Smooth muscle cell of the brain vasculature (primary cell): ENCODE results near the gene KRT10.
"Not testable (repeated sequence)": the region's sequence is repeated elsewhere in the genome, so short reads cannot be mapped to it uniquely, and the experiment has no call there.

Experiments used
- DNase-seq: peaks from one replicate; pipeline ENCODE4 v3.0.0-alpha.2; 2012; ENCODE audit warnings: low read depth, low spot score

Gene KRT10

DNA sequence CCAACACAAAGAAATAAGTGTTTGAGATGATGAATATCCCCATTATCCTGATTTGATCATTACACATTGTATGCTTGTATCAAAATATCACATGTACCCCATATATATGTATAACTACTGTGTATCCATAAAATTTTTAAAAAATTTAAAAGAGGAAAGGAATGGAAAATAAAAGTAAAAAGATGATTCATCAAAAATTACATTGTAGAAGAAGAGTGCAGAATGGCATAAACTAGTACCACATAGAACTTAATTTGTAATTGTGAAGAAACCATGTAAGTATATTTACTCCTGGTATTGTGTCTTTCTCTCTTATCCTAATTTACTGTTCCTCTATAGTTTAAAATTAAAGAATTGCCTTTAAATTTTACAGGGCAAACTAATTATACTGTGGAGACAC, 11.5 kb upstream of the KRT10 start:
- DNase-seq: no peak

DNA sequence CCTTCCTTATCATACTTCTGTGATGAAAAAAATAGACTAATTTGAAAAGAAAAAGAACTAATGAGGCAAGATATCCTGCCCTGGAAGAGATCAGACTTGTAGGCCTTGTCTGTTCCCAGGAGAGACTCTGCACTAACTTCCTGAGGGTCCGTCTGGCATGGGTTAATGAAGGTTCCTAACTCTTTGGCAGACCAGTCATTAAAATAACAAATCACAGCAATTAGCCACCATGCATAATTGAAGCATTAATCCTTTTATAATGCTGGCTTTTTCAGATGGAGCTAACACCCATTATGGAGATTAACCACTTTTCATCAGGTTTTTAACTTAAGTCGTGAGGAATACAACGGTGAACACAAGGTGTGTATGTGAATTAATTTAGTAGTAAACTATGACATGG, 10.4 kb upstream of the KRT10 start:
- no peak for DNase-seq

- DNase-seq: no peak
Measured at GRCh38 chr17:40830085-40830776, 7.8 kb upstream of the KRT10 start.

DNA sequence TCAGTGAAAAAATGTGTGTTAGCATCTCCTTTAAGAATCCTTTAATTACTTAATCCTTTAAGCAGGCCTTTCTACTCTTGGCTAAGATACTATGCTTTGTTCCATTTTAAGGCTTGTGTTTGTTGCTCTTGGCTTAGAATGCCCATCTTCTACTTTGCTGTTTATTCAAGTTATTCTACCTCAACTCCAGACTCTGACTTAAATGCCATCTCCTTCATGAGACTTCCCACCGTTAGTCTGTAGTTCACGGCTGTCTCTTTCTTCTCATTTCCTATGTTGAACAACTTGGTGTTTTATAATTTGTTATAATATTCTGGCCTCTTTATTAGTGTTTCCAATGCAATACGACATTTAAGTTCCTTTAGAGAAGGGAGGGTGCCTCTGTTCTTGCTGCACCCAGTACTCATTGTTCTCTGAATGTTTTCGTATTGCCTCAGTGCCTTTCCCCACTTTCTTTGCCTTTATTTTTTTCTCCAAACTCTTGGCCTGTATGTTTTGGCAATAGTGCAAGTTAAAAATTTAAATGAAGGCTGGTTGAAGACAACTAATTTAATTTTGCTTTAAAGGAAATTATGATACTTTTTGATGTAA, 6.1 kb upstream of the KRT10 start:
- no peak for DNase-seq

GRCh38 chr17:40827746-40828453, 5.5 kb upstream of the KRT10 start:
- DNase-seq: no peak

GRCh38 chr17:40825599-40825998, 3.2 kb upstream of the KRT10 start:
- no peak for DNase-seq

DNA sequence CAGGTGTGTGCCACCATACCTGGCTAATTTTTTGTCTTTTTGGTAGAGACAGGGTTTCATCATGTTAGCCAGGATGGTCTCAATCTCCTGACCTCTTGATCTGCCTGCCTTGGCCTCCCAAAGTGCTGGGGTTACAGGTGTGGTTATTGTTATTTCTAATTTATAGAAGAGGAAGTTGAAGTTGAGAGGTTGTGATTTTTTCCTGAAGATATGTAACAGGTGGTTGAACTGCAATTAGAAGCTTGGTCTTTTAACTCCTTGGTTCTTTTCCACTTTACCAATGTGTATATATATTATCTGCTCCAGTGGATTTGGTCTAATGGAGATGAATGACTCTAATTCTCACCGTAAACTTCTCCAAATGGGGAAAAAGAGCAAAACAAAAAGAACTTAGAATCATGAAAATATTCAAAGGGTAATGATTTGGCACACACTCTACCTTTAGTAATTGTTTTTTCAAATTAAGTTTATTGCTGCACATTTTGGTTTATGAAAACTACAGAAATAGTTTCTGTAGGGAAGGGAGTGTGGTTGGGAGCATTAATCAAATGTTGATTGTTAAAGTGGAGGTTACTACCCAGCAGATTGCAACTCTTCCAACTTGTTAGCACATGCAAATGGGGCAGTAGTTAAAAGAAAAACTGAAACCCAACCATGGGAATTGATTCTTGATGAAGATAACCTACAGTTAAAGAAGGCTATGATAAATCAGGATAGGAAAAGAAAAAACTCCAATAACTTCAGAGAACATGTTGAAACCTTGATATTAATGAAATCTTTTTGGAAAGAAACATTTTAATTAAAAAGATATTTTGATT, 1.8 kb upstream of the KRT10 start:
- DNase-seq: no peak

- no peak for DNase-seq
Measured at GRCh38 chr17:40821536-40821935, 878 bp downstream of the KRT10 start.

- no peak for DNase-seq
Measured at GRCh38 chr17:40820228-40820838, 2.1 kb downstream of the KRT10 start.

DNA sequence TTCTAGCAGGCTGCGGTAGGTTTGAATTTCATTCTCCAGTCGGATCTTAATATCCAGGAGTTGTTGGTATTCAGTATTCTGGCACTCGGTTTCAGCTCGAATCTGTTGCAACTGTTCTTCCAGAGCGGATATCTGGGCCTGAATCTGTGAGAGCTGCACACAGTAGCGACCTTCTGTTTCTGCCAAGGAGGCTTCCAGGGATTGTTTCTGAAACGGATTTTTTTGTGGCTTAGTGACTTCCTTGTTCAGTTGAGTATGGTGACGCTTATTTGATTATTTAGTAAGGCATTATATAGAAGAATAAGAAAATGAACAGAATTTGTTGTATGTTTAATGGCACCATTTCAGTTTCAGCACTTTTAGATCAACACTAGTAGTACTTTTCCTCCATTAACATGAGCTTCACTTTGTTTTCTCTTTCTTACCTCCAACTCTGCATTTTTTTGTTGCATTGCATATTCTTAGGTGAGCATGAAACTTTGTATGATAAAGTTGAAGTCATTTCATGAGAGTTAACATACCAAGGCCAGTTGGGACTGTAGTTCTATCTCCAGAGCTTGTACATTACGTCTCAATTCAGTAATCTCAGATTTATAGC, 2.8 kb downstream of the KRT10 start:
- no peak for DNase-seq

GRCh38 chr17:40818733-40819527, 3.5 kb downstream of the KRT10 start:
- no peak for DNase-seq

DNA sequence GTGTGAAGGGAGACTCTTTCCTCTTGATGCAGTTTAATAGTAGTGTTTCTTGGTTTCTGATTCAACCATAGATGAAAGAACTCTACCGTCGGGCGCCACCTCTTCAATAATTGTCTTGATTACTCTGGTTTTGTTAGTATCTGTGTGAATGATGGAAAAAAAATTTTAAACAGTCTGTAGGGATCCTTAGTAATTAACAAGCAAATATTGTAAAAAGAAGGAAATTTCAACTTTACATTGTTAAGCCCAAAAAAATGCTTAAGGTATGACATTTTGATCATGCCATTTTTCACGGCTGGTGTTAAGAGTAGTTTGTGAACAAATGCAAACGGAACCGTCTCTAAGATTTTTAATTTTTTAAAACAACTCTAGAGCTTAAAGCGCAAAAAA, 4.1 kb downstream of the KRT10 start:
- no peak for DNase-seq

DNA sequence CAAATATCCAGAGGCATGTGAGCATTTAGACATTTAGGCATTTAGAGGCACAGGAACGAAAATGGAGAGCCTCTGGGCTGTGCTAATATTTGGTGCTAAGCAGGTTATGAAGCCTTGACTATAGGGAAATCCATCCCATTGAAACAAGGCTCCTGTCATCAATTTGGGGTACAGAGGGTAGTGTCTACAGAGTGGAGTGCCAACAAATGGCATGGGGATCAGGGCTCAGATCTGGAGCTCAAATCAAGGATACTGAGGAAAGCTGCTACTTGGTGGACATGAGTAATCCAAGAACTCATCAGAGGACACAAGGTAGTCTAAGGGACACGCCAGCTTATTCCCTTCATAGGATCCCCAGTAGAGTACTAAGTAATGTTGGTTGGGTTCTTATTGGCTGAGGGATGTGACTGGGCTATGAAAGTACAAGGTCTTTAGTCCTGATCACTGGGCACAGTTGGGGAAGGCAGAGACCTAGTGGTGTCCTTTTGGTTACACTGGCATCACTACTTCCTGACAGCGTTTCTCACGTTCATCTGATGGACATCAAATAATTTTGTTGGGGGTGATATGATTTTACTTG, 5.2 kb downstream of the KRT10 start:
- DNase-seq: no peak

DNA sequence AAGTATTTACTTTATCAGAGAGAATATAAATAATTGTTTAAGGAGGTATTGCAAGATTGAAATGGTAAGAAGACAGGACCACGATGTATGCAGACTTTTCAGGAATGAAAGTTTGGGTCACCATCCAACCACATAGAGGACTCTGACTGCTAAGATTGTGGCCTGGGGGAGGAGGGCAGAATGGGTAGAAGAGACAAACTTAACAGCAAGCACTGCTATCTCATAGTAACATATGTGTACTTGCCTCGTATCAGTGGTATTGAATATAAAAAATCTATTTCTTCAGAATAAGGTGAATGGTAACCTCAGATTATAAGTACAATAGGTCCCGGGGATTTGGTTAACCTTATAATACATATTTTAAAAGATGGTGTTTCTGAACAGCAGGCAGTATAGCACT, 5.8 kb downstream of the KRT10 start:
- no peak for DNase-seq

DNA sequence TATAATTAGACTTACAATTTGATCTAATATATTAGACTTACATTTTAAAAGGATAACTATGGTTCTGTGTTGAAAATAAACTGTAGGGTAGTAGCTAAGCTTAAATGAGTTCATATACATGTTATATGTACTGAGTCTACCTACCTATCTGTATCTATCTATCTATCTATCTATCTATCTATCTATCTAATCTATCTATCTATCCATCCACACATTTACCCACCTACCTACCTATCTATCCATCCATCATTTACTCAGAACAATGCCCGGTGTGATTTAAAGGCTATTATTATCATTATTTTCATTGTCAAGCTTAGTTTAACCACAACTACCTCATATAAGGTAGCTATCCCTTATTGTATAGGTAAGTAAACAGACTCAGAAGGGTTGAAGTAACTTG, 7.0 kb downstream of the KRT10 start:
- no peak for DNase-seq

- not testable (repeated sequence) for DNase-seq
Measured at GRCh38 chr17:40814657-40815056, 7.8 kb downstream of the KRT10 start.

DNA sequence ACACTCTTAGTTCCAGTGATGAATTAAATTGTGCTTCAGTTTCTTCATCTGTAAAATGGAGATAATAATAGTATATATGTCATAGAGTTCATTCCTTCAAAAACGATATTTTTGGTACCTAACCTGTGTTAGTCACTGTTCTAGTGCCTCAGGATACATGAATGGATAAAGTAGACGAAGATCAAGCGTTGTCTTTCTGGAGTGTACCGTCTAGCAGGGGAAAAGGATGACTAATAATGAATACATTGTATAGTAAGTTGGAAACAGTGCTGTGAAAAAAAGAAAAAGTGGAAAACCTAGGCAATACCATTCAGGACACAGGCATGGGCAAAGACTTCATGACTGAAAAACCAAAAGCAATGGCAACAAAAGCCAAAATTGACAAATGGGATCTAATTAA, 8.6 kb downstream of the KRT10 start:
- no peak for DNase-seq

DNA sequence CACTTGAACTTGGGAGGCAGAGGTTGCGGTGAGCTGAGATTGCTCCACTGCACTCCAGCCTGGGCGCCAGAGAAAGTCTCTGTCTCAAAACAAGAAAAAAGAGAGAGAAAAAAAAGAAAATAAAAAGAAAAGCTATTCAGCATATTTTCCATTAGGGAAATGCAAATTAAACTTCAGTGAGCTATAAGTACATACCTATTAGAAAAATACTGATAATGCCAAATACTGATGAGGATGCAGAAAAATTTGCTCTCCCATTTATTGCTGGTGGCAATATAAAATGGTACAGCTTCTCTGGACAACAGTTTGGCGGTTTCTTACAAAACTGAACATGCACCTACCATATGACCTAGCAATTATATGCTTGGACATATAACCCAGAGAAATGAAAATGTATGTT, 9.8 kb downstream of the KRT10 start:
- DNase-seq: no peak

DNA sequence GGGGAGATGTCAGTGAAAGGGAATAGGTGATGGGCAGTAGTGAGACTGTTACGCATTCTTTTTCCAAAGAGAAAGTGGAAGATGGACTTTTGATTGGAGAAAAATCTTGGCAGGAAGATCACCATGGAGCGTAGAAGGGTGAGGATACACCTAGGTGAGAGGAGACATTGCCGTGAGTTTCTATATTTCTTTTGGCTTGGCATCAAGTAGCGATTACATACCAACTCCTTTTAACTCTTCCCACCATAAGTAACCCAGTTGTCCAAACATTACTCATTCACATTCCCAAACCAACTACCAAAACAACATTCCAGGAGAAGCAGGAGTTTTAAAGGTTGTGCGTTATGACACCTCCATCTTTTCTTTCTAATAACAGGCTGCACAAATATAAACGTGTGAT, 11.9 kb downstream of the KRT10 start:
- no peak for DNase-seq

DNA sequence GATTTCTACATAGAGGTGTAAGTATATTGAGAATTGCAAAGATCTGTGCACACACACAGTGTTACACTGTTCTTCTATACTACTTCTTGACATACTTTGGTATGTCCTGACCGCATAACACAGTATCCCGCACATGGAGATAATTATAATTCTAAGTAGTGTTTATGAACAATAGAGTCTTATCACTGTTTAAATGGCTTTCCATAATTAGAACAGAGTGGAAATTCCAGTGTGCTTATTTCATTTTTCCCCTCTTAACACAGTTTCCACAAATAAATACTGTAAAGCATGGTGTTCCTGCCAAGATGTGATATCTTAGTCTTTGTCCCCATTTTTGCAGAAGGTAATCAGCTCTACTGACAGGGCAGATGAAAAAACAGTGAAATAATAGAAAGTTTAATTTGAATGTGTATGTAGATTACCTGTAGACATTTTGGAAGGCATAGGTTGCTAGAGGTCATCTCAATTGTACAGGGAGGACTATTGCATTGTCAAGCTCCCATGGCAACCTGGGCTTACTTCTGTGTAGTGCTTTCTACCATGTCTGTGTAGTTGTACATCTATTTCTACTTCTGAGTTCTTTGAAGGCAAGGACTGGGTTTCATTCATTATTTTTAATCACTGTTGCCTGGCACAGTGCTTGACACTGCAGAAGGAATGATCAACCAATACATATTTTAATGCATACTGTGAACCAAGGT, 12.5 kb downstream of the KRT10 start:
- DNase-seq: no peak
